ENCODE results near the gene DAPK1.

Gene DAPK1

GRCh38 chr9:87672586-87672985 lies 174.9 kb downstream of the DAPK1 start:
- DNase-seq, result no peak

DNA sequence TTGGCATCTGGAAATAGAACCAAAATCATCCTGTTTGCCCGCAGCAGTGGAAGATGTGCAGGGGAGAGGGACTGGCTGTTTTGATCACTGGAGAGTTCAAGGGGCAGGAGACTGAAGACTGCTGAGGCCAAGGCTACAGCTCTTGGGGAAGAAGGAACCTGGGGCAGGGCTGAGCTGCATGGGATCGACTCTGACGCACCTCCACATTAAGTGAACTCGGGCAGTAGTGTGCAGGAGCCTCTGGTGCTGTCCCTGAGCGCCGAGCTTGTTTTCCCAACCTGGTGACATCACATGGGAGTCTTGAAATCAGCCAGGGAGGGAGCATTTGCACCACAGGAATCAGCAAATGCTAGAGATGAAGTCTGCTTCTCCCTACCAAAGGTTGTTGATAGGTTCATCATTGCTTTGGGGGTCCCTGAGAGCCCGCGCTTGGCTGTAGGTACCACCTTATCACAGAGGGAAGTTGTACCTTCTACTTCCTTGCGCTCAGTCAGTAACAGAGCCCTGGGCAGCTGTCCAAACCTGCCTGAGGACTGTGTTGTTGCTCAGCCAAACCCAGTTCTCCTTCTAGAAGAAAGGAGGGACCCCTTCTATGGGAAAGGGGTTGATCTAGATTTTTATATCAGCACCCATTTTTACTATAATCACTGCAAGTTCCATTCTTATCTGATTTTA lies 175.9 kb downstream of the DAPK1 start:
- DNase-seq, result no peak

DNA sequence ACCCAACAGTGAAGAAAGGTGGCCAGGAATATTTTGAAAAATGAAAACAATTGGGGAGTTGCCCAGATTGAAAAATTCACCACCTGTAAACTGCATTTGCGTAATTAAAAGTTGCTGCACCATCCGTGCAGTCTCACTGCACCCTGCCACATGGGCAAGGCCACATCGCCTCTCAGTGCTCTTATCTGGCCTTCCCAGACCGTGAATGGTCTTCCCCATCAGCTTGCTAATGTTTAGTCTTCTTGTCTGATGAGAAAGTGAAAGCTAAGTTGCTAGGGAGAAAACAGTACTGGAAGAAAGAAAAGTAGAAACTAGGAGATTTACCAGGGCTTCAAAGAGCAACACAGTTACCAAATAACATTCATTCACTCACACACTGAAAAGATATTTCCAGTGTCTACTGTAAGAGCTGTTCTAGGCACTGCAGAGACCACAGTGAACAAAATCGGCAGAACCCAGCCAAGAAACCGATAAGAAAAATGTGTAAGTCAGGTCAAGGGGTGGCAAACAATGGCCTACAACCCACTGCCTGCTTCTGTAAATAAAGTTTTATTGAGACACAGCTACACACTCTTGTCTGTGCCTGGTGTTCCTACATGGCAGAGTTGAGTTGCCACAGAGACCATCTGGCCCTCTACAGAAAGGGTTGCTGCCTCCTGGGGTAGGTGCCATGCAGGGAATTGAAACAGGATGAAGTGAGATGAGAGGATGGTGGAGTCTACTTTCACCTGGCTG lies 177.1 kb downstream of the DAPK1 start:
- no peak for DNase-seq

GRCh38 chr9:87675906-87676515 lies 178.3 kb downstream of the DAPK1 start:
- DNase-seq, result no peak

GRCh38 chr9:87676976-87677775 lies 179.5 kb downstream of the DAPK1 start:
- no peak for DNase-seq

GRCh38 chr9:87677776-87678587 lies 180.3 kb downstream of the DAPK1 start:
- no peak for DNase-seq

DNA sequence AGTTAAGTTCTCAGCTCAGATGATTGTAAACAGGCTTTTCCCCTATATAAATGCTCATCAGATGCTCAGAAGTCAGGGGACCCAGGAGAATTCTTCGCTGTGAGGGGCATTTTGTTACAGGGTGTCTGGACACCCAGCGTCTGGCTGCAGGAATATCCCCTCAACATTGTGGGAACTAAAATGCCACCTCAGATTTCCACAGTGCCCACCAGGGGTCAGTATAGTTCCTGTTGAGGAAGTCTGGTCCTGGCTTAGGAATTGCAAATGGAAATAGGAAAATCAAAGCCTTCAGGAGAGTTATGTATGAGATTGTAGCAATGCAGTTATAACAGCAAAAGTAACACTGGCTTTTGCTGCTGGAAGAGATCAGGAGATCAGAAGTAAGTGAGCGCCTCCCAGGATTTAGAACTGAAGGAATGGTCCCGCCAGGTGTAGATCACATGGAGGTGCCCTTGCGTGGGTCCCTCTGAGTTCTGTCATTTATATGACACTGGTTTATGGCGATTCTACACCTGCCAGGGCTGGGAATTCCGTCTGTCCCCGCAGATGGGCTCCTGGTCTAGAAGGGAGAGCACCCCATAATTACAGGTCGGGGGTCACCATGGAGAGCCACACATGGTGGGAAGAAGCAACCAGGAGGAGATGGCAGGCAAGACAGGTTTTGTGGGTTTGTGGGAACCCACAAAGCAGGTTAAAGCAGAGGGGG lies 181.1 kb downstream of the DAPK1 start:
- DNase-seq, result no peak

DNA sequence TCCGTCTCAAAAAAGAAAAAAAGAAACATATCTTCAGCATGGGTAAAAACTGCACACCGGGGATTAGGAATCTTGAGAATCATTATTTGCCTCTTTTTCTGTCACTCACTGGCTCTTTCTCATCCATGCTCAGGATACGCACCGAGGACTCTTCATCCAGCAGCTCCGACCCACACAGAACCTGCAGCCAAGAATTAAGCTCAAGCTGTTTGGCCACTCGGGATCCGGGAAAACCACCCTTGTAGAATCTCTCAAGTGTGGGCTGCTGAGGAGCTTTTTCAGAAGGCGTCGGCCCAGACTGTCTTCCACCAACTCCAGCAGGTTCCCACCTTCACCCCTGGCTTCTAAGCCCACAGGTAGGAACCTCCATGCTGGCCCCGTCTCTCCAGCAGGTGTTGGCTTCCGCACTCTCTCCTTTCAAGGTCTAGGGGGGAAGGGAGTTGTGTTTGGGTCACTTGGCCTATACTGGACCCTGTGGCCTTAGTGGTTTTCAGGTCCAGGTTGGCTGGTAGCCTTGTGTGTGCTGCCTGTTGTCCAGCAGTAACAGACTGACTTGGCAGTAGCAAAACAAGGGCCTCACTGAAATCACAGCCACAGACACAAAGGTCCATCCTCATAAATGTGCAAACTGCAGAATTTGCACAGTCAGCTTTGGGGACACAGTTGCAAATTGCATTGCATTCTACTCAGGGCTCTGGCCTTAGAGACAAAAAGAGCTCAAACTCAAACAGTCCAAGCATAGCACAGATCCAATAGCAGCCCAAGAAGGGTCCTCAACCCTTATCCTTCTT lies 183.8 kb downstream of the DAPK1 start:
- DNase-seq, result no peak

DNA sequence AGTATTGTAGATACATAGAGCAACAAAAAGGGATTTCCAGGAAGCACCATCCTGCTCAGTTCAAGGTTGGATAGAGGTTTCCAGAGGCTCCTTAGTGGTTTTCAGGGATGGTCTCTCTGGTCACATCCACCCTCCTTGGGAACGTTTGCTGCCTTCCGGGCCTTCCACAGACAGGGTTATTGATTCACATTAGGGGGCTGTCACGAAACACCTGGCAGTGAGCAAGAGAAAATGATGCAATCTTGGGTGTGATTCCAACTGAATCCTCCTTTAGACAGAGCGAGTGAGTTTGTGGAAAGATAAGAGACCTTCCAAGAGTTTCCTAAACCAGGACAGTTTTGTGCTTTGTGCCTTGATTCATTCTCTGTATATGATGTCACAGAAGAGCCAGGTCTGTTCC lies 184.4 kb downstream of the DAPK1 start:
- DNase-seq, result no peak

DNA sequence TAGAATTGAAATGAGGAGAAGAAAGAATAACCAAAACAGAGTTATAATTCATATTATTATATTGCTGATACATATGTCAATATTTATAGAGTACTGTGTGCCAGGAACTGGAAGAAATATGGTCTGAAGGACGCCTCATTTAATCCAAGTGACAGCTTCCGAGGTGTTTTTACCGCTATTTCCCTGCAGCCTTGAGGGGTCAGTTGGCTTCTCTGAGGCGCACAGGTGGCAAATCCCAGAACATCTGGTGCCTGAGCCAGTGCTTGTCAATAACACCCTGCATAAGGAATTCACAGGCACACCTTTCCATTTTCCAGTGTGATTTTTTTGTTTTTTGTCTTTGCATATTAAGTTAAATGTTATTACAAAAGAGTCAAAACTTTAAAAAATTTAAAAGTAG lies 185.0 kb downstream of the DAPK1 start:
- no peak for DNase-seq

DNA sequence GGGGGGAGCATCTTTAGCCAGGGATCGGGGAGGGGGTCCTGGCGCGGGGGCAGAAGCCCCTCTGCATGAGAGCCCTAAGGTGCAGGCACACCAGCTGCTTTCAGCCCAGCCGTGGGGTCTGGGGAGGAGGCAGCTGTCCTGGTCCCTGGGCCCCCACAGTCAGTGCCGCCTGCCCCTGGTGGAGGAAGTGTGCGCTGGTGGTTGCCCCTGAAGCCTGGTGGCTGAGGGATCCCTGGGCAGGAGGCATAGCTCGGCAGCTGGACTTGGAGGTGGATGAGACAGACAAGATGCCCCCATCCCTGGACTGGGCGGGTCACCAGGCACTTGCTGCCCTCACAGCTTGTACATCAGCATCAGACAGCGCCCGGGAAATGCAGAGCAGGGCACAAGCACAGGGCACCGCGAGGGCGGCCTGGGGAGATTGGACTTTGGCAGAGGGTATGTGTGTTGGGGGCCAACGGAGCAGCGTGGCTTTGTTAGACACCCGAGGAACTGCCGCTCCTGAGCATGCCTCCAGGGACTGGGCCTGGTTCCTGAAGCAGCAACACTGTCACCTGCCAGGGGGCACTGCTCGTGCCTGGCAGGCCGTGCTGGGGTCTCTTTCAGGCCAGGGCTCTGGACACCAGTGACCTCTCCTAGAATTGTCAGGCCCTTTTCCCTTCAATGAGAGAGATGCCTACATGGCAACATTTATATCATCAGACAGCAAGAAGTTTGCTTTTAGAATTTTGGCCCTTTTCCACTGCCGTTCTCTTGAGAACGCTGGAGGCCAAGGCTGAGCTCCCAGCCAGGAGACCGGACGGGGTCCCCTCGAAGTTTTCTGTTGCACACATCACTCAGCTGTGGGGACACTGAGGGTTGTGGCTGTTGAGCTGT lies 186.3 kb downstream of the DAPK1 start:
- no peak for DNase-seq

DNA sequence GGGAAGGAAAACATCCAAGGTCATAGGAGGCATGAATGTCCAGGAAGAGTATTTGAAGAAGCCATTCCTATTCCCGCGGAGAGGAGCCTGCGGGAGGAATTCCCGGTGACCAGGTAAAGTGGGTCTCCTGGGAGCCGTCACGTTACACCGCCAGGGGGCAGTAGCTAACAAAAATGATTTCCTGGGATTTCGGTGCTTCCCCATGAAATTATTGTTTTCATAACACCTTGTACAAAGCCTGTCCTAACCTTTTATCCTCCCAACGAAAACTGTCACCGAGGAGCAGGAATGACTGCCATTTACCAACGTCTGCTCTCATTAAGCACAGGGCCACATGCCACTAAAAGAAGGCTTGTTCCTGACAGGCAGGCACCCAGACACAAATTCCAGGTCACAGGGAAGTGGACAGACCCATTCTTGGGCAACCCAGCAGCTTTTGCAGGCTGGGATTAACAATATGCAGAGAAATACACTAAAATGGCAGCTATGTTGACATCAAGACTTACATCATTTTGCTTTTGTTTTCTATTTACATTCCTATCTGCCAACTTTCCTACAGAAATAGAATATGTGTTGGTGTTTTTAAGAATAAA lies 187.1 kb downstream of the DAPK1 start:
- no peak for DNase-seq

- no peak for DNase-seq
Measured at GRCh38 chr9:87685441-87685840, 187.8 kb downstream of the DAPK1 start.

DNA sequence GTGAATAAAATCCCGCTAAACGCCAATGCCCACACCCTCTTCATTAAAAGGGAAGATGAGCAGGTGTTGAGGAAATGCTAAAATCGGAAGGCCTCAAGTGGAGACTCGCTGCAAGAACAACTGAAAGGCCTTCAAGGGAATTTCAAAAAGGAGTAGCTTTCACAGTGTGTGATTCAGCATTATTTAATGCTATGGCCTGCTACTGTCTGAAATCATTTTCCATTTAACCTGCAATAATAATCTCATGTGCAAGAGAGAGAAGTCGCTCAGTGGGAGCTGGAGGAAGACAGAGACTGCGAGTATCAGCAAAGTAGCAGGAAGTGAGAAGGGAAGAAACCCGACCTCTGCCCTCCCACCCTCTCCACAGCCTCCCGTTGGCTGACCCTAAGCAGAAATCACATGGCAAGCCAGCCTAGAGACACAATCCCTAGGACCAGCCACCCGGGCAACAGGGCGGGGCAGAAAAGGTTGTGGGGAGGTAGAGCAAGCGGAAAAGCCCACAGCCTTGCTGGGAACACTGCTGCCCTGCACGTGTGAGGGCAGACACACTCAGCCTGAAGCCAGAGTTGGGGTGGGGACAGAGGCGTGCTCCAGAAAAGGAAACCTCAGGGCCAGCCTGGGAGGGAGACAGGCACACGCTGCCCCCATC lies 188.3 kb downstream of the DAPK1 start:
- DNase-seq, result no peak

GRCh38 chr9:87686520-87687090 lies 188.9 kb downstream of the DAPK1 start:
- DNase-seq, result no peak

DNA sequence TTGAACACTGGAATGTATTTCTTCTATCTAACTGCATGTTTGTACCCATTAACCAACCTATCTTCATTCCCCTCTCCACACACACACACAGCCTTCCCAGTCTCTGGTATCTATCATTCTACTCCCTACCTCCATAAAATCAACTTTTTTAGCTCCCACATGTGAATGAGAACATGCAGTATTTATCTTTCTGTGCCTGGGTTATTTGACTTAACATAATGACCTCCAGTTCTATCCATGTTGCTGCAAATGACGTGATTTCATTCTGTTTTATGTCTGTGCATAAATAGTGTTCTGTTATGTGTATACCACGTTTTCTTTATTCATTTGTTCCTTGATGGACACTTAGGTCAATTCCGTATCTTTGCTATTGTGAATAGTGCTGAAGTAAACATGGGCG lies 189.5 kb downstream of the DAPK1 start:
- DNase-seq, result no peak

GRCh38 chr9:87694236-87694755 lies 196.6 kb downstream of the DAPK1 start:
- DNase-seq, result no peak

DNA sequence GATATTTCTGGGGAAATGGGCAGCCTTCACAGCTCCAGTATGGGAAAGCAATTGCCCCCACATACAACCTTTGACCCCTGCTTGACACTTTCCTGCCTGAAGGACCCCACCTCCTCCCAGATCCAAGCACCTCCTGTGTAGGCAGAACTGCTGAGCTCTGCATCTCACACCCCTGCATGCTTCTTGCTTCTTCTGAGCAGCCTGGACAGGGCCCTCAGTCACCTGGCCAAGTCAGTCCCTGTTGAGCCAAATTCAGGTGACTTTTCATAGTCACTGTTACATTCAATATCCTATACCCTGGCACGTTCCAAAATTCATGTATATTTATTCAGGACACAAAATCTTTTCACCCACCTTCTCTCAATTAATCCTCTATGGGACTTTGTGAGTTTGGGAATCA lies 197.9 kb downstream of the DAPK1 start:
- no peak for DNase-seq

All from cerebellar nuclear complex (tissue), 1 donor.